ENCODE data around the gene LAMC3. TPM values are rescaled to one million over a fixed set of nuclear protein-coding genes. Genes with fewer than 3 reads are reported as not detected.

Gene LAMC3
- total RNA-seq, 1 experiment from 2014 or later = 4.6 TPM

- intact Hi-C loops (cut with micrococcal nuclease) = no loop called here
- no TSS peak for BruUV-seq (replicated peaks)
- Histone ChIP-seq H3K79me2 (ENCODE audit: low read length) (no peaks in the 10 kb centered on the region), H3K9me3 (ENCODE audit: low read length) (no peaks in the 10 kb centered on the region), H3K27ac (ENCODE audit: low read length) (no peak overlapping the region), H4K20me1 (ENCODE audit: low read length) (no peaks in the 10 kb centered on the region), H3K4me3 (ENCODE audit: low read length) (no peak overlapping the region), H3K36me3 (ENCODE audit: low read depth, low read length) (no peaks in the 10 kb centered on the region), H3K4me1 (ENCODE audit: insufficient read depth, low read length) (peaks cover 21% of the 10 kb centered on the region), H3K9ac (ENCODE audit: low read length) (no peak overlapping the region), H3K4me2 (ENCODE audit: low read length) (no peak overlapping the region), H3F3A (ENCODE audit: low read length, unreplicated experiment) (no peaks in the 10 kb centered on the region), H3K9me2 (replicated peaks; ENCODE audit: low read length) (no peaks in the 10 kb centered on the region), H3K27me3 (ENCODE audit: low read length) (no peaks in the 10 kb centered on the region), H2AFZ (ENCODE audit: low read length) (no peak overlapping the region)
- DNase-seq = no peak
- ATAC-seq = no peak
- no peak for TF ChIP-seq EZH2phosphoT487 (IDR thresholded peaks at IDR 0.05; ENCODE audit: borderline replicate concordance, low read length)
- TF ChIP-seq CTCF (conservative IDR thresholded peaks at IDR 0.05; ENCODE audit: low read depth, low read length) = no peak
- TF ChIP-seq EZH2 (IDR thresholded peaks at IDR 0.05; ENCODE audit: low read length, unreplicated experiment) = no peak
- ChIA-PET CTCF (no interaction called here), POLR2A (ENCODE audit: unreplicated experiment) (no interaction called here)
Measured at GRCh38 chr9:130960522-130961378, 48.2 kb upstream of the LAMC3 start.

GRCh38 chr9:130961511-130962300, 47.3 kb upstream of the LAMC3 start:
- BruUV-seq (replicated peaks) = no TSS peak
- Histone ChIP-seq H3K9me3 (ENCODE audit: low read length) (no peaks in the 10 kb centered on the region), H3F3A (ENCODE audit: low read length, unreplicated experiment) (no peaks in the 10 kb centered on the region), H3K4me3 (ENCODE audit: low read length) (no peak overlapping the region), H3K36me3 (ENCODE audit: low read depth, low read length) (no peaks in the 10 kb centered on the region), H3K9ac (ENCODE audit: low read length) (no peak overlapping the region), H3K4me2 (ENCODE audit: low read length) (peak overlapping the region; percentile 91; the same call in 1 of the 2 replicates), H3K27me3 (ENCODE audit: low read length) (no peaks in the 10 kb centered on the region), H4K20me1 (ENCODE audit: low read length) (no peaks in the 10 kb centered on the region), H2AFZ (ENCODE audit: low read length) (no peak overlapping the region), H3K27ac (ENCODE audit: low read length) (peak overlapping the region; percentile 22; the same call in 1 of the 2 replicates), H3K9me2 (replicated peaks; ENCODE audit: low read length) (no peaks in the 10 kb centered on the region), H3K4me1 (ENCODE audit: insufficient read depth, low read length) (peaks cover 21% of the 10 kb centered on the region), H3K79me2 (ENCODE audit: low read length) (no peaks in the 10 kb centered on the region)
- DNase-seq = no peak
- TF ChIP-seq EZH2 (IDR thresholded peaks at IDR 0.05; ENCODE audit: low read length, unreplicated experiment) = no peak
- TF ChIP-seq EZH2phosphoT487 (IDR thresholded peaks at IDR 0.05; ENCODE audit: borderline replicate concordance, low read length) = no peak
- no peak for TF ChIP-seq CTCF (conservative IDR thresholded peaks at IDR 0.05; ENCODE audit: low read depth, low read length)
- ChIA-PET CTCF (interaction anchor here (0.6 kb wide), 2 partner anchors 37 to 49 kb away, joined by 3 read pairs; no protein-coding TSS in a partner anchor), POLR2A (ENCODE audit: unreplicated experiment) (interaction anchor here (0.6 kb wide), 1 partner anchor 92 kb away, joined by 4 read pairs; no protein-coding TSS in a partner anchor)
- intact Hi-C loops (cut with micrococcal nuclease) = no loop called here
- no peak for ATAC-seq
